NCI-H1694 (cell line): Measurements from ENCODE around the gene USP44.
"Not testable (repeated sequence)": the region's sequence is repeated elsewhere in the genome, so short reads cannot be mapped to it uniquely, and the experiment has no call there.

Experiments used
- DNase-seq: peaks from one replicate; lab custom pipeline; 2025; lab: John Stamatoyannopoulos, UW

USP44 gene

DNA sequence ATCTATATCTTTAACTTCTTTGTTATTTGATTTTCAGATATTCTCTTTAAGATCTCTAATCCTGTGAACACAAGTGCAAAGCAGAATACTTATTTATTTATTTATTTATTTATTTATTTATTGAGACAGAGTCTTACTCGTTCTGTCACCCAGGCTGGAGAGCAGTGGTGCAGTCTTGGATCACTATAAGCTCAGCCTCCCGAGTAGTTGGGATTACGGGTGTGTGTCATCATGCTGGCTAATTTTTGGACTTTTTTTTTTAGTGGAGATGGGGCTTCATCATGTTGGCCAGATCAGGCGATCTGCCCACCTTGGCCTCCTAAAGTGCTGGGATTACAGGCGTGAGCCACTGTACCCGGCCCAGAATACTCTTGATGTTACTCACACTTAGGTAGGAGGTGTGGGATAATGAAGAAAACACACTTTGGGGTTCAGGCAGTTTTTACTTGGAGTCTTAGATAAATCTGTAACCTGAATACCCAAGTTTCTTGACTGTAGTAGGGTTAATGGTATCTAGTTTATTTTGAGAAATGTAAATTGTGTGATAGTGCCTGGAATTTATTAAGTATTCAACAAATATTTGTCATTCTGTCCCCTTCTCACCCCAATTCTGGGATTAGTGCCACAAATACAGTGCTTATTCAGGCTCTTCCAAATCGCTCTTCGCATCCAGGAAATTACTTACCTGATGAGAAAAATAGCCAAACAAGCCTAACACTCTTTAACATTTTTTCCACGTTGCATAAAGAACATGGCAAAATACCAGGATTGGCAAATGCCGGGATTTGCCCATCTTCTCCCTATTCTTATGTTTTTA, 44.4 kb downstream of the USP44 start:
- no peak for DNase-seq

DNA sequence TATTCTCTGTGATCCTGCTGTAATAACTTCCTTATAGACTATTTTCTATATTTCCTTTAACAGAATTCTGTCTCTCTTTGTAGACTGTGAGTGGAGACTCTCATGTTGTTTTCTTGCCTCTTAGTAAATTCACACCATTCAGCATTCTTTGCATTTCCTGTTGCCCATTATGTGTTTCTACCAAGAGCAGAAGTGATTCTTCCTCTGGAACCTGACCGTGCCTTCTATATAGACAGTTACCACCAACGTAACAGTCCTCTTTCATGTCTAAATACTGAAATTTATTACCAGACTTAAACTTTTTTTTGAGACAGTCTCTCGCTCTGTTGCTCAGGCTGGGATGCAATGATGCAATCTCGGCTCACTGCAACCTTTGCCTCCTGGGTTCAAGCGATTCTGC, 46.2 kb downstream of the USP44 start:
- no peak for DNase-seq

DNA sequence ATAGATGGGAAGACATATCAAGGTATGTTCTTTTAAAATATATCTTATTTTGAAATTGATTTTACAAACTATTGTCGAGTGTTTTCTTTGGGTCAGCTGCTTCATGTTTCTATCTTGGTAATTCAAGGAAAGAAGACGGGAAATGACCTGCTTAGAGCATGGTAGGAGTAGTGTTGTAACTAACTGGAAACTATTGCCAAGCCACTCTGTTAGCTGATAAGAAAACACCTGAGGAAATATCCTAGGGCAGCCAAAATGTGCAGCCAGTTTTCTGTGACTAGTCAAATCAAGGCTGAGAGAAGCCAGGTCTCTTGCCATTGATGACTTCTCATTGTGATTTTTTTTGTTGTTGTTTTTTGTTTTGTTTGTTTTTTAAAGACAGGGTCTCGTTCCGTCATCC, 47.1 kb downstream of the USP44 start:
- no peak for DNase-seq

DNA sequence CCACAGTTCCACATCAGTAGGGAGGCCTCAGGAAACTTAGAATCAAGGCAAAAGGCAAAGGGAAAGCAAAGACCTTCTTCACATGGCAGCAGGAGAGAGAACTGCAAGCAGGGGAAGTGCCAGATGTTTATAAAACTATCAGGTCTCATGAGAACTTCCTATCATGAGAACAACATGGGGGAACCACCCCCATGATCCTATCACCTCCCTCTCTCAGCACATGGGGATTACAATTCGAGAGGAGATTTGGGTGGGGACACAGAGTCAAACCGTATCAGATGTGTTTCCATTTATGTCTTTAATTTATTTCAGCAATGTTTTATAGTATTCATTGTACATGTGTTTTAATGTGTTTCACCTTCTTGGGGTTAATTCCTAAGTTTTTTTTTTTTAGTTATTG, 51.5 kb downstream of the USP44 start:
- no peak for DNase-seq

DNA sequence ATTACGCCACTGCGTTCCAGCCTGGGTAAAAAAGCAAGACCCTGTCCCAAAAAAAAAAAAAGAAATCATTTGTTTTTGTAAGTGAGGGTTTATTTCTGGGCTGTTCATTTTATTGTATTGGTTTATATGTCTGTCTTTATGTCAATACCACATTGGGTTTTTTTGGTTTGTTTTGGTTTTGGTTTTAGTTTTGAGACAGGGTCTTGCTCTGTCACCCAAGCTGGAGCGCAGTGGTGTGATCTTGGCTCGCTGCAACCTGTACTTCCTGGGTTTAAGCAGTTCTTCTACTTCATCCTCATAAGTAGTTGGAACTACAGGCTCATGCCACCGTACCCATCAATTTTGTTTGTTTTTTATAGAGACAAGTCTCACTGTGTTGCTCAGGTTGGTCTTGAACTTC, 52.3 kb downstream of the USP44 start:
- DNase-seq = no peak

DNA sequence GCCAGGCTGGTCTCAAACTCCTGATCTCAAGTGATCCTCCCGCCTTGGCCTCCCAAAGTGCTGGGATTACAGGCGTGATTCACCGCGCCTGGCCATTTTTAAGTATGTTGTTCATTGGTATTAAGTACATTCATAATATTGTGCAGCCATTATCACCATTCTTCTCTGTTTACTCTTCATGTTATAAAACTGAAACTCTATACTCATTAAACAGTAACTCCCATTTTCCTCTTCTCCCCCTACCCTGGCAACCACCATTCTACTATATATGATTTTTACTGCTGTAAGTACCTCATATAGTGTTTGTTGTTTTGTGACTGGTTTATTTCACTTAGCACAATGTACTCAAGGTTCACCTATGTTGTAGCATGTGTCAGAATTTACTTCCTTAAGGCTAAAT, 54.2 kb downstream of the USP44 start:
- DNase-seq = no peak

DNA sequence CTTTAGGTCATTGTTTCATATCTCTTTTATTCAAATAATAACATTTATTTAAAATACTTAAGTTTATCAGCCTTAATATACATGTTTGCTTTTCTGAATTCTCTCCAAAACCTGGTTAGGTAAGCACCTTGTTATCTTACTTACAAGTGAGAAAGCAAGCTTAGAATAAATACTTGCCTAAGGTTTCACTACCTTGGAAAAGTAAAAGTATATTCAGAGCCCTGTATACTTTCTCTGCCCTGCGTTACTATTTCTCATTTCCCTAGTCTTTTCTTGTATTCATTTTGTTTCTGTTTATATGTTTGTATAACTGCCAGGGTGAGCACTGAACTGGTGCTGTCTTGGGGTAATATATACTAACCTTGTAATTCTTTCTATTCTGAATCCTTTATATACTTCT, 55.8 kb downstream of the USP44 start:
- no peak for DNase-seq

DNA sequence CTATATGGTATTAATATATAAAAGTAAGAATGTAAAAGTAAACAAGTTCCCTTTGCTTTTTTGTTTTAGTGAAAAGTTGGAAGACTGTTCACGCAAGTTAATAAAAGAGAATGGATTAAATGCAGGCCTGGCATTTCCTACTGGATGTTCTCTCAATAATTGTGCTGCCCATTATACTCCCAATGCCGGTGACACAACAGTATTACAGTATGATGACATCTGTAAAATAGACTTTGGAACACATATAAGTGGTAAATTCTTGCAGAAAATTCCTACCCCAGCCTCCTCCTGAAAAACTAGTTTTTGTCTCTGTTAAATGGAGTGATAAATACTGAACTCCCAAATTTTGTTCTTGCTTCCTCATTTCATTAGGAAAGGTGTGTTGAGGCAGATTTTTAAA, 56.4 kb downstream of the USP44 start:
- DNase-seq = no peak

DNA sequence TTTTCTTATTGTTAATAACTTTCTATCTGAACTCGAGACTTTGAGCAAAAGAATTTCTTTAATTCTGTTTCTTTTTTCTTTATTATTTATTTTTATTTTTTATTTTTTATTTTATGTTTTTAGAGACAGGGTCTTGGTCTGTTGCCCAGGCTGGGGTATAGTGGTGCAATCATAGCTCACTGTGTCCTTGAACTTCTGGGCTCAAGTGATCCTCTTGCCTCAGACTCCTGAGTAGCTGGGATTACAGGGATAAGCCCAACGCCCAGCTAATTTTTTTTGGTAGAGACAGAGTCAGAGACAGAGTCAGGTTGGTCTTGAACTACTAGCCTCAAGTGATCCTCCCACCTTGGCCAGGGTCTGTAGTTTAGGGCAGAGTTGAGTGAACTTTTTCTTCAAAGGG, 58.8 kb downstream of the USP44 start:
- no peak for DNase-seq

DNA sequence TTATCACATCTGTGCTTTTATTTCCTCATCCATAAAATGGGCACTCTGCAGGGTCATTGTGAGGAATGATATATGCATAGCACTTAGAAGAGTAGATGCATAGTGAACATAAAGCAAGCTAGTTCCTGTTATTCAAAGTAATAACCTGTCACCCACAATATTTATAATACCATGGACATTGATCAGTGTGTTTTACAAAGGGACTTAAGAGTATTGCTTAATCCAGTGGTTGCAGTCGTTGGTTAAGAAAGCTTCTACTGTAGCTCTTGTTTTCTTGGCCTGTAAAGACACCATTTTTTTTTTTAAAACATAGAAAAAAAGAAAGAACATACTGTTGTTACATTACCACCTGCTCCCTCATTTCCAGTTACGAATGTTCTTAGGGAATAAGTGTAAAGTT, 64.3 kb downstream of the USP44 start:
- no peak for DNase-seq

DNA sequence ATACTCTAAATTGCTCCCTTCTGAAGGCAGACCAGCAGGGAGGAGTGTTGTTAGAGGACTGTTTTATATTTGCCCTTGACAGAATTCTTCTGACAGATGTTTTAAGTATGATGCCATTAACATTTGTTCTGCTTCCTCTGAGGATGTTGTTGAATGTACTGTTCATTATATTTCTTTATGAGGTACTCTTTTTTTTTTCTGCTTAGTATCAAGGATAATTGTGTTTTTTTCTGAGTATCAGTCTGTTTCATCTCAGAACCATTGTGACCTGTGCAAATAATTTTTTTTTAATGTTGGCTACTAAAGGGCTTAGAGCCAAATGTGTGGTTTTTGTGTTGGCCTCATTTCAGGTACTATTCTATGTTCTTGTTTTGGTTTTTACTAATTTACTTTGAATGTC, 66.8 kb downstream of the USP44 start:
- no peak for DNase-seq

DNA sequence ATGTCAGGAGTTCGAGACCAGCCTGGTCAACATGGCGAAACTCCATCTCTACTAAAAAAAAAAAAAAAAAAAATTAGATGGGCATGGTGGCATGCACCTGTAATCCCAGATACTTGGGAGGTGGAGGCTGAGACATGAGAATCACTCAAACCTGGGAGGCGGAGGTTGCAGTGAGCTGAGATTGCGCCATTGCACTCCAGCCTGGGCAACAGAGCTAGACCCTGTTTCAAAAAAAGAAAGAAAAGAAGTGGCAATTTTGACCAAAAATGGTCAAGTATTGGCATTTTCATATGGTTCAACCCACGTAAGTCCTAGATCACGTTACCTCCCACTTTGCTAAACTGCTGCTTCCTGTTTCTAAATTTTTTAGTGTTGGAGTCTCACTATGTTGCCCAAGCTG, 68.7 kb downstream of the USP44 start:
- not testable (repeated sequence) for DNase-seq

DNA sequence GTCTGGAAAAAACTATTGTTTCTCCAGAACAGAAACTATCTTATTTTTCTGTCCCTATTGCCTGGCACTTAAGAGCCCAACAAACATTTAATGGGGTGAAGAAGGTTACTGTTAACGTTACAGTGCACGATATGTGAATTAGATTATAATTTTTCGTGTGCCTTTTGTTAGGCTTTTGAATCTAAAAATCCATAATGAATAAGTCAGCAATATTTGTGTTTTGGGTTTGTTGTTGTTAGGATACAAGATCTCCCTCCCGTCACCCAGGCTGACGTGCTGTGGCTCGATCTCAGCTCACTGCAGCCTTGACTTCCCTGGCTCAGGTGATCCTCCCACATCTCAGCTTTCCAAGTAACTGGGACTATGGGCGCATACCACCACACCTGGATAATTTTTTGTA, 69.4 kb downstream of the USP44 start:
- no peak for DNase-seq

DNA sequence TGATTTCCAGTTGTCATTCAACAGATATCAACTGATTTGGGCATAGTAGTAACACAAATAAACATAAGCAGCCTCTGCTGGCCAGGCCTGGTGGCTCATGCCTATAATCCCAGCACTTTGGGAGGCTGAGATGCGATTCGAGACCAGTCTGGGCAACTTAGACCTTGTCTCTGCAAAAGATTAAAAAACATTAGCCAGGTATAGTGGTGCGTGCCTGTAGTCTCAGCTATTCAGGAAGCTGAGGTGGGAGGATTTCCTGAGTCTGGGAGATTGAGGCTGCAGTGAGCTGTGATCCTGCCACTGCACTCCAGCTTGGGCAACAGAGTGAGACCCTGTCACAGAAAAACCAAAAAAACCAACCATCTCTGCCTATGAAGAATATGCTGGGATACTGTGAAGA, 70.2 kb downstream of the USP44 start:
- DNase-seq = no peak

DNA sequence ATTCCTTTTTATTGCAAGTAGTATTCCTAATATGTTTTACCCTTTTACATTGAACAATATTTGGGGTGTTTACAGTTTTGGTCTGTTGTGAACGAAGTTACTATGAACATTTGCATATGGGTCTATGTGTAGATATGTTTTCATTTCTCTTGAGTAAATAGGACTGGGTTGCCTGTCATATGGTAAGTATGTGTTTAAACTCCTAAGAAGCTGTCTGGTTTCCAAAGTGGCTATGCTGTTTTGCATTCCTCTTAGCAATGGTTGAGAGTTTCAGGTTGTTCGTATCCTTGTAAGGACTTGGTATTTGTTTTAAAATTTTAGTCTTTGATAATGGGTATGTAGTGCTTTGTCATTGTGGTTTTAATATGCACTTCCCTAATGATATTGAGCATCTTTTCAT, 71.0 kb downstream of the USP44 start:
- DNase-seq = no peak

DNA sequence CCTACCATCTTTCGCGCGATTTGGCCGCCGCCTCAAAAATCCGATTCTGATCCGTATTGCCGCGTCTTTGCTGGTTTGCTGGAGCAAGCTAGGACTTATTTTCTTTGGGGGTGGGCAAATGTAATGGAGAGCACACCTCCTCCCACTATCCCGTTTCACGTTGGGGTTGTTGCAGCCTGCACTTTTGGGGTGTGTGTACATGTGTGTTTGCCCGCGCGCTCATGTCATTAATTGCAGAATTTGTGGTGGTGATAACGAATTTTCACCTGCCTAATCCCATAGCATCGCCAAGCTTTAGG, 76.7 kb downstream of the USP44 start:
- DNase-seq = no peak

DNA sequence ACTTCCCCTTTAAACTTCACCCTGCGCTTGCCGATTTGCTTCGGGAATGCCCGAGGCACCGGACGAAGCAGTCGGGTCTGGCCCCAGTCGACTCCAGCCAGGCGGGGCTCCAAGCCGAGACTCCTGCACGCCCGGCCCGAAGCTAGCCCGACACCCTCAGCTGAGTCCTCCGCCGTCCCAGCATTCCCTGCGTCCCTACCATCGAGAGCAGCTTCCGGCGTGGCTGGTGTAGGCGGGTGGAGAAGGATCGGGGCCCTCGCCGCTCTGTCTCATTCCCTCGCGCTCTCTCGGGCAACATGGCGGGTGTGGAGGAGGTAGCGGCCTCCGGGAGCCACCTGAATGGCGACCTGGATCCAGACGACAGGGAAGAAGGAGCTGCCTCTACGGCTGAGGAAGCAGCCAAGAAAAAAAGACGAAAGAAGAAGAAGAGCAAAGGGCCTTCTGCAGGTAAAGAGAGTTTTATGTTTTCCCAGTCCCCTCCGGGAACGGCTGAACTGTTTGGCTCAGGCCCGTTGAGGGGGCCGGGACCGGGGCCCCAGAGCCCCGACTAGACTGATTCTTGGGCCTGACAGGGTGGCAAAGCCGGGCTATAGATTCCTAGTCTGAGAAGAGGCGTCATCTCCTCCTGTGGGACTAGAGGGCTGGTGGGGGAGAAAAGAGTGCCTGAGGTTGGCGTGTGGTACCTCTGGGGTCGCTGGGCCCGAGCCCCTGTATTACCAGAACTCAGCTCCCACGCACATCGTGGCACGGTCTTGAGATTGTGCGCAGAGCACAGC, 77.2 kb downstream of the USP44 start, which contains the start of gene METAP2:
TSS of gene METAP2 (plus strand) at position 269 of the 776 bp plus-strand sequence. CDS start at position 297, 28 bp downstream.
- peak; percentile 78 for DNase-seq

DNA sequence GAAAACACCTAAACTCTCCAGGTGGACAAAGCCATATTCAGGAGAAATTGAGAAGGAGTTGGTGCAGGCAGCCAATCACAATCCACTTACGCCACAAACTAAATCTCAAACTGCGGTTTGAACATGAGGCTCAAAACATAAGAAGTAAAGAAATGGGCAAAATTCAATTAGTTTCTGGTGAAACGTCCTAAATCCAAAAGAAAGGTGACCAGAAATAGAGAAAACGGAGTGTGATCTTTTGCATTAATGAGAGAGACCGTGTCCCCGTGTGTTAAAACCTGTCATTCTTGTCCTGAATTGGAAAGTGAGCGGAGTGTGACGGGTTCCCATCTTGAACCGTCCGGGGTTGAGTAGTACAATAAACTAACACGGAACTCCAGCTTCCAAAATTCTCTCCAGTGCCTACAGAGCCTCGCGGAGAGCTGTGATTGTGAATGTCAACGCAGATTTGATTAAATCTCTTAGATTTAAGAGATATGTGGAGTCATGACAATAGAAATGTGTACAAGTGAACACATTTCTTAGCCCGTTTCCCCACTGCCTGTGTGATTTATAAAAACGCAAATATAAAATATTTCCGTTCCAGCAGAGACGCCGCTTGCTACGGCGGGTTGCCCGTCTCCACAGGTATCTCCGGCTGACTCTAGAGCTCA, 77.9 kb downstream of the USP44 start:
- DNase-seq = peak; percentile 3

DNA sequence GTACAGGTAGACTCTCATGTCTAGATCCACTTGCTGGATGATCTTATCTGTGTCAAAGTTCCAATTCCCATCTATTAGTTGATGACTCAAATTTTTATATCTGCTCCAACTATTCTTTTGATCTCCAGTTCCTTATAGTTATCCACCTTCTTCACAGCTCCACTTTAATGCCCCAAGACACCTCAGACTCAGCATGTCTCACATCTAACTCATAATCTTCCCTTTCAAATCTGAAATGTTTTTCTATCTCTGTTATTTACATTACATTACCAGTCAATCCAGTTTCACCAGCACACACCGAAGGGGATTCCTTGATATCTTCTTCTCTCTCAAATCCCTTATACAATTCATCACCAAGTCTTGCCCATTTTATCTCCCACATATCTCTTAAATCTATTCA, 81.0 kb downstream of the USP44 start:
- no peak for DNase-seq
